ENCODE measurements around the gene PKNOX2.

Gene PKNOX2

GRCh38 chr11:125364121-125364826, 199.7 kb downstream of the PKNOX2 start:
- no peak for DNase-seq (ENCODE audit: low read depth)

GRCh38 chr11:125365196-125365931, 200.8 kb downstream of the PKNOX2 start:
- no peak for DNase-seq (ENCODE audit: low read depth)

GRCh38 chr11:125367710-125368109, 203.2 kb downstream of the PKNOX2 start:
- DNase-seq (ENCODE audit: low read depth): no peak

DNA sequence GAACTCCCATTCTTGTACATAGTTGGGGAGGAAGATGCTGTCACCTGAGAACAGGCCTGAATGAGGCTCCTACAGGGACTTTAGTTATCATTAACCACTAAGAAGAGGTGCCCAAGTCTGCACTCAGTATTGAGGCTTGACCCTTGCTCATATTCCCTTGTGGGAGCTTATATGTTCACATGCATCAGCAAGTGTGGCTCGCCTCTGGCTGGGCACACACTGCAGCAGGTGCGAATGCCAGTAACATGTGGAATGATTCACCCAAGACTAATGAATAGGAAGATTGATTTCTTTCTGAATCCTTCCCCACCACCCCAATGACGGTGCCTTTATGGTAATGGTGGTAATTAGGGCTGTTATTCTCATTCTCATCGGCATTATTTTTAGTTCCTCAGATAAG, 204.2 kb downstream of the PKNOX2 start:
- DNase-seq (ENCODE audit: low read depth): no peak

- no peak for DNase-seq (ENCODE audit: low read depth)
Measured at GRCh38 chr11:125369808-125370207, 205.3 kb downstream of the PKNOX2 start.

- DNase-seq (ENCODE audit: low read depth): no peak
Measured at GRCh38 chr11:125370561-125371389, 206.2 kb downstream of the PKNOX2 start.

DNA sequence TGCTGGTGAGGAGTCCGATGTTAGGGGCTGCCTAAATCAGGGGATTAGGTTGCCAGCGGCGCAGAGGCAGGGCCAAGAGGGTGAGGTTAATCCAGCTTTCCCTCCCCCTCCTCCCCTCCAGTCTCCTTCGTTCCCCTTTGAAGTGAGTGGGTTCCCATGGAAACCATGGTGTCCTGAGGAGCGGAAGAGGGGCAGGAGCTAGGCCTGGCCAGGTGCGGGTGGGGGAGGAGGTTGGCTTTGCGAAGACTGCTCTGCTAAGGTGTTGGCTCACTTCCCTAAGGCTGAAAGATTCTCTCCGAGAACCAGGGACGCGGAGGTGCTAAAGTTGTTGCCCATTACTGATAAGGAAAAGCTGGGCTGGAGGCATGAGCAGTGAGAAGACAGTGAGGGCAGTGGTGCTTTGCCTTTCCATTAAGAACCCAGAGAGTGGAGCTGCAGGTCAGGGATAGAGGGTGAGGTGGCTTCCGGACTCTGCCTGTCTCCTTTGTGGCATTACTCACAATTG, 206.9 kb downstream of the PKNOX2 start:
- DNase-seq (ENCODE audit: low read depth): no peak

DNA sequence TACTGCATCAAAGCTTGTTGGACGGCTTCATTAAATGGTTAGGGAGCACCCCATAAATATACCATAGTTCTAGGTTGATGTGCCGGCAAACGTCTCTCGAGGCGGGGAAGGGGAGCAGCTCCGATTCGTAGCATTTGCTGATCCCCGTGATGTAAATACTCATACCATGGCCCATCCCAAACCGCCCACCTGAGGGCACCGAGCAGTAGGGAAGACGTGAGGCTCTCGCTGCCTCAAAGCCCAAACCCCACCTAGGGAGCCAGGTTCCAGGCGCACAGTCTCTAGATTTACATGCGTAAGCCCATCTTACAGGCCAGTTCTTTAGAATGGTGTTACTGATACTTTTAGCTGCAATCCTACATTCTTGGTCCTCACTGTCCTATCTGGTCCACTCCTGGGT, 207.5 kb downstream of the PKNOX2 start:
- DNase-seq (ENCODE audit: low read depth): no peak

- no peak for DNase-seq (ENCODE audit: low read depth)
Measured at GRCh38 chr11:125372911-125373310, 208.4 kb downstream of the PKNOX2 start.

- no peak for DNase-seq (ENCODE audit: low read depth)
Measured at GRCh38 chr11:125373426-125374391, 209.2 kb downstream of the PKNOX2 start.

- no peak for DNase-seq (ENCODE audit: low read depth)
Measured at GRCh38 chr11:125374398-125374797, 209.8 kb downstream of the PKNOX2 start.

- DNase-seq (ENCODE audit: low read depth): no peak
Measured at GRCh38 chr11:125375146-125375545, 210.6 kb downstream of the PKNOX2 start.

DNA sequence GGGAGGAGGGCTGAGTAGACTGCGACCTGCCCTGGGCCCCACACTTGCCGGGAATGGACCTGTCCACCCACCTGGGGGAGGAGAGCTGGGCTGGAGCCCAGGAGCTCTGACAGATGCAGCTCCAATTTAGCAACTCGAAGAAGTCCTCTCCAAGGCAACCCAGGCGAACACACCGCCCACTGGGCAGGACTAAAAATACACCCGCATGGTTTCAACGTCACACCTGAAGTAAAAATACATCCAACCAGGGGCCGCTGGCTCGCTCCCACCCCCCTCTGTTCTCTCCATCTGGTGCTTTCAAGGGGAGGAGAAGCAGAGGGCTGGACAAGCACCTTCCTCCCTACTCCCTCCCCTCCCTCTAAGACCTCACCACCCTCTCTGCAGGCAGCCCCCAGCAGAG, 211.6 kb downstream of the PKNOX2 start:
- no peak for DNase-seq (ENCODE audit: low read depth)

DNA sequence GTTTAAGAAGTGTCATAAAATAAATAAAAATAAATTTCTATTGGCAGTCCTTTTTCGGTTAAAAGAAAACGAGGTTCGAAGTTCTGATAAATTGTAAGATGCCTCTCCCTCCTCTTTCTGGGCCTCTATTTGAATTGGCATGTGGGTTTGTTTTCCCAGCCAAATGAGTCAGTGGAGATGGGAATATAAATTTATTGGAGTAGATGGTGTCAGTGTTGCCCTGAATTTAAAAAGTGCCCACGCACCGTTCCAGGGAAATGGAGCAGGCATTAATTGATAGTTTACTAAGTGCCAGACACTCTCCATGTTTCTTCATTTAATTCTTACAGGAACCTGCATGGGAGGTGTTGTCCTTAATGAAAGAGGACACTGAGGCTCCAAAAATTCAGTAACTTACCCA, 212.3 kb downstream of the PKNOX2 start:
- no peak for DNase-seq (ENCODE audit: low read depth)

DNA sequence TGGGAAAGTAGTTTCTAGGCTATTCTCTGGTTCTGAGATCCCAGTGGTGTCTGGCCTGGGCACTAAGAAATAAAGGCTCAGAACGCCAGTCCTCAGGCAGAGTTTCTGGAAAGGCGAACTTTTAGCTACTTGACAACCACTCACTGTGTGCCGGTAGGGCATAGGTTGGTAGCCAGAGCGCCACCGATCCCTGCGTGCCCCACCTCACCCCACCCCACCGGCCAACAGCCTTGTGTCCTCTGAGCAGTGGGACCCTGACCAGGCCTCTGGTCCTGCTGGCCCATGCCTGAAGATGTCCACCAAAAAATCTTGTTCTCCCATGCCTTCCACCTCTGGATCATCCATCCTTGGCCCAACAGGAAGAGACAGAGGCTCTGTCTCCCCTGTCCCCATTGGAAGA, 213.5 kb downstream of the PKNOX2 start:
- no peak for DNase-seq (ENCODE audit: low read depth)

DNA sequence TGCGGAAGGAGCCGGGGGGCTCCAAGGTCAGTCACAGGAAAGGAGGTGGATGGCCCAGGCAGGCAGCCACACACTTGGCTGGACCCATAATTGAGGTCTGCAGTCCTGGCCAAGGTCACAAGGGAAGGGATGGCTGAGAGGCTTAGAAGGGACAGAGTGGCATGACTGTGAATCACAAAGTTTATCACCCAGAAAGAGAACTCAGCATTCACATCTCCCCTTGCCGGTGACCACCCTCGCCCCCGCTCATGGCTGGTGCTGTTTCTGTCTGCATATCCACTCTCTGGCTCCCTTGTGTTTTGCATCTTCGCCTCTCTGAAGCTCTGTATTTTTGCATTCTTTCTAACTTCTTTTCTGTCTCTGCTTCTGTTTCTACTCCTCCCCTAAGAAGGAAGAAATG, 214.0 kb downstream of the PKNOX2 start:
- no peak for DNase-seq (ENCODE audit: low read depth)

GRCh38 chr11:125379565-125379964, 215.0 kb downstream of the PKNOX2 start:
- DNase-seq (ENCODE audit: low read depth): no peak

GRCh38 chr11:125379981-125380380, 215.4 kb downstream of the PKNOX2 start:
- DNase-seq (ENCODE audit: low read depth): no peak

- DNase-seq (ENCODE audit: low read depth): no peak
Measured at GRCh38 chr11:125380756-125381445, 216.3 kb downstream of the PKNOX2 start.

DNA sequence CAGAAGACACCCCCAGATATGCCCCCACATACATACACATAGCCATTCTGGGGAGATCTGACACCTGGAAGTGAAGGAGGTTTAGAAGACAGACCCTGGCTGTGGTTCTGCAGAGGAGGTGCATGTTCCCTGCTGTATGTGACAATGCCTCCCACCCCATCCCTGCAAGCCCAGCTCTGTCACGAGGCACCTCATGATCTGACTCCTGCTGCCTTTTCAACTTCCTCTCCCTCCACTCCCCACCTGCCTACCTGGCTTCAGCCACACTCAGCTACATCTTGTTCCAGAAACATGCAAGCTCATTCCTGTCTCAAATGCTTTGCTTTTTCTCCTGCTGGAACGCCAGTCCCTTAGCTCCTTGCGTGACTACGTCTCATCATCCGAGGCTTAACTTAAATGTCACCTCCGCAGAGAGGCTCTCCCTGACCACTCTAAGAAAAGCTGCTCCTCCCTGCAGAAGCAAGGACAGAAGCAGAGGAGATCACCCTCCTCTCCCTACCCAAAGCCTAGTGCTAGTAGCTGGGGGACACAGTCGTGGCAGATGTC, 217.0 kb downstream of the PKNOX2 start:
- DNase-seq (ENCODE audit: low read depth): no peak

Measured in stimulated activated CD8-positive, alpha-beta memory T cell treated with anti-CD3 and anti-CD28 coated beads, Interleukin-7, amount 100 ng/mL, for 24 hours (primary cell).